NB4 (cell line): ENCODE data around the gene BCL11A.

Source experiments
- CTCF ChIP-seq: IDR thresholded peaks from one replicate; pipeline ENCODE4 v1.5.1; 2012; ENCODE audit warnings: low read depth, low read length
- MAX ChIP-seq: IDR thresholded peaks from 2 replicates; pipeline ENCODE4 v1.6.1; 2011; ENCODE audit warnings: low read depth, low read length

- TF ChIP-seq CTCF (no peak), MAX (no peak)
Measured at GRCh38 chr2:60411295-60411694, 142.2 kb downstream of the BCL11A start.
